PC-9 (cell line): Measurements from ENCODE around the gene AKR1C3. TPM values are rescaled to one million over a fixed set of nuclear protein-coding genes. Genes with fewer than 3 reads are reported as not detected.
A peak's percentile ranks its signal among the peaks of the same experiment; 100 is the strongest.

Experiments used
- BruUV-seq: library from RNA; stranded (reverse); fragments of 400-500 nt; replicated peaks from 2 replicates; lab custom pipeline; 2021; lab: Mats Ljungman, UMichigan
- CTCF ChIA-PET: fragments of 300-600 bp; sonication (Branson Sonifier 250); formaldehyde crosslinking; loops from one replicate; lab custom pipeline; 2022; ENCODE audit warnings: antibody characterized with exemption; lab: Charles Lee
- POLR2A ChIA-PET: fragments of 300-600 bp; sonication (Branson Sonifier 250); formaldehyde crosslinking; loops from one replicate; lab custom pipeline; 2022; ENCODE audit warnings: antibody characterized with exemption; ENCODE audit not compliant: unreplicated experiment; lab: Charles Lee
- DNase-seq, 2 experiments: peaks; one replicate each; pipeline versions ENCODE4 v3.0.0 to v3.0.0-alpha.2; 2015 to 2022; ENCODE audit warnings: mixed read lengths in 1 of 2
- H2AFZ ChIP-seq: fragments of 200-600 bp; sonication (generic); 2 replicates; pipeline ENCODE4 v1.8.1; 2017; ENCODE audit warnings: antibody characterized with exemption
- H3F3A ChIP-seq: fragments of 200-600 bp; sonication (generic); 2 replicates; pipeline ENCODE4 v1.8.1; 2017; ENCODE audit warnings: antibody characterized with exemption, mild to moderate bottlenecking, low read depth; ENCODE audit not compliant: insufficient read depth
- H3K27ac ChIP-seq: fragments of 200-600 bp; sonication (generic); 2 replicates; pipeline ENCODE4 v1.6.1; 2016; ENCODE audit warnings: mixed run types
- H3K27me3 ChIP-seq: fragments of 200-600 bp; sonication (generic); 2 replicates; pipeline ENCODE4 v1.6.1; 2016; ENCODE audit warnings: low read depth, mixed run types; ENCODE audit not compliant: insufficient read depth
- H3K36me3 ChIP-seq: fragments of 200-600 bp; sonication (generic); 2 replicates; pipeline ENCODE4 v1.6.1; 2016; ENCODE audit warnings: low read depth, mixed run types
- H3K4me1 ChIP-seq: fragments of 200-600 bp; sonication (generic); replicated peaks from 2 replicates; pipeline ENCODE4 v1.6.1; 2016; ENCODE audit warnings: mixed run types; ENCODE audit not compliant: insufficient read depth
- H3K4me2 ChIP-seq: fragments of 200-600 bp; sonication (generic); 2 replicates; pipeline ENCODE4 v1.6.1; 2017; ENCODE audit warnings: mixed run types
- H3K4me3 ChIP-seq: fragments of 200-600 bp; sonication (generic); 2 replicates; pipeline ENCODE4 v1.6.1; 2016; ENCODE audit warnings: mixed run types
- H3K79me2 ChIP-seq: fragments of 200-600 bp; sonication (generic); 2 replicates; pipeline ENCODE4 v1.6.1; 2017; ENCODE audit warnings: low read depth, mixed run types
- H3K9me2 ChIP-seq: fragments of 200-600 bp; sonication (generic); 2 replicates; pipeline ENCODE4 v1.8.1; 2017; ENCODE audit warnings: mild to moderate bottlenecking; ENCODE audit not compliant: insufficient read depth
- H3K9me3 ChIP-seq: fragments of 200-600 bp; sonication (generic); 2 replicates; pipeline ENCODE4 v1.8.1; 2016; ENCODE audit warnings: low read depth; ENCODE audit not compliant: insufficient read depth
- H4K20me1 ChIP-seq: fragments of 200-600 bp; sonication (generic); 2 replicates; pipeline ENCODE4 v1.8.1; 2017; ENCODE audit not compliant: insufficient read depth
- CTCF ChIP-seq: fragments of 200-600 bp; sonication (generic); conservative IDR thresholded peaks from 2 replicates; pipeline ENCODE4 v1.6.1; 2017; ENCODE audit warnings: mixed run types, antibody characterized with exemption, mild to moderate bottlenecking, moderate library complexity
- EZH2 ChIP-seq: fragments of 200-600 bp; sonication (generic); IDR thresholded peaks from 2 replicates; pipeline ENCODE4 v1.8.0; 2017; ENCODE audit warnings: antibody characterized with exemption, low read depth
- intact Hi-C: fragments of 100-400 bp; cut with micrococcal nuclease; formaldehyde crosslinking; loops from one replicate; pipeline ENCODE4 v1.10.0; 2022; ENCODE audit not compliant: unreplicated experiment
- total RNA-seq: library from RNA; stranded (reverse); gene quantifications from 2 replicates; pipeline ENCODE4 v1.2.3, GENCODE V29; 2021

The AKR1C3 gene
- total RNA-seq, 1 experiment from 2014 or later = 1,870 TPM

DNA sequence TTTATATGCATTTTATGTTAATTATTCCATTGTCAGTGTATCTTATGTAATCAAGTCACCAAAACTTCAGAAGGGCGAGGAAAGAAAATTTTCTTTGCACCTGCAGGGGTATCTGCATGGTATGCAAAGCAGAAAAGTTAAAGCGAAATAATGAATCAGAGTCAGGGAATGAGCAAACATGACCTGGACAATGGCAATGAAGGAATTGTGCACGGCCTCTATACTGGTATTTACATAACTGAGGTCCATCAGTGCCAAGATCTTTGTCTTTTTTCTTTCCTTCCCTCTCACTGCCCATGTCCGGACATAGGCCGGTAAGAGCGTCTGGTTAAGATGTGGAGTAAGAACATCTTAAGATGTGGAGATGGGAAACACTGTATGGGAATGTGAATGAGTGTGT, 14.4 kb upstream of the AKR1C3 start:
- ChIA-PET POLR2A (interaction anchor here (0.6 kb wide), 1 partner anchor 14 kb away, joined by 3 read pairs; no protein-coding TSS in a partner anchor), CTCF (no interaction called here)
- H3K9me2 ChIP-seq = no peaks in the 10 kb centered on the region
- H4K20me1 ChIP-seq = no peaks in the 10 kb centered on the region
- H3K4me1 ChIP-seq = peaks cover 56% of the 10 kb centered on the region
- no peak overlapping the region for H2AFZ ChIP-seq
- H3K9me3 ChIP-seq = peaks cover 13% of the 10 kb centered on the region; the same call in 1 of the 2 replicates
- DNase-seq = peak; percentile 45 to 87
- TF ChIP-seq CTCF = no peak
- TF ChIP-seq EZH2 = no peak
- peak overlapping the region; percentile 99 for H3K27ac ChIP-seq
- H3K27me3 ChIP-seq = no peaks in the 10 kb centered on the region
- no peak overlapping the region for H3K4me3 ChIP-seq
- peaks cover 33% of the 10 kb centered on the region for H3F3A ChIP-seq
- H3K79me2 ChIP-seq = no peaks in the 10 kb centered on the region
- intact Hi-C loops = loop anchor here (1.0 kb wide), 2 partner anchors 9 to 14 kb away; partner anchors contain the start of gene AKR1C3
- BruUV-seq = no TSS peak
- H3K4me2 ChIP-seq = peak overlapping the region; percentile 71
- H3K36me3 ChIP-seq = no peaks in the 10 kb centered on the region; the same call in 1 of the 2 replicates

- Histone ChIP-seq H3K4me2 (peak overlapping the region; percentile 71), H3F3A (peaks cover 33% of the 10 kb centered on the region), H3K27ac (peak overlapping the region; percentile 99), H3K4me3 (no peak overlapping the region), H2AFZ (no peak overlapping the region), H3K4me1 (peaks cover 56% of the 10 kb centered on the region), H3K79me2 (no peaks in the 10 kb centered on the region), H4K20me1 (no peaks in the 10 kb centered on the region), H3K36me3 (no peaks in the 10 kb centered on the region; the same call in 1 of the 2 replicates), H3K9me2 (no peaks in the 10 kb centered on the region), H3K27me3 (no peaks in the 10 kb centered on the region), H3K9me3 (peaks cover 13% of the 10 kb centered on the region; the same call in 1 of the 2 replicates)
- POLR2A ChIA-PET = no interaction called here
- CTCF ChIA-PET = no interaction called here
- intact Hi-C loops = no loop called here
- BruUV-seq = no TSS peak
- TF ChIP-seq CTCF (no peak), EZH2 (no peak)
- DNase-seq = no peak
These were observed 13.1 kb upstream of the AKR1C3 start for GRCh38 chr10:5081091-5081490.

GRCh38 chr10:5088703-5089261, 5.4 kb upstream of the AKR1C3 start:
- no peak for DNase-seq
- H3K36me3 ChIP-seq = 0 out of 2 replicates have a peak, but pooled peaks cover 11% of the 10 kb centered on the region
- peaks cover 6% of the 10 kb centered on the region; the same call in 1 of the 2 replicates for H3K4me1 ChIP-seq
- no peak overlapping the region for H3K4me2 ChIP-seq
- H3F3A ChIP-seq = peaks cover 4% of the 10 kb centered on the region; the same call in 1 of the 2 replicates
- no peak overlapping the region for H3K4me3 ChIP-seq
- ChIA-PET CTCF (no interaction called here), POLR2A (no interaction called here)
- no peak overlapping the region for H2AFZ ChIP-seq
- H3K9me2 ChIP-seq = no peaks in the 10 kb centered on the region
- BruUV-seq = no TSS peak
- no peaks in the 10 kb centered on the region for H3K27me3 ChIP-seq
- no peak overlapping the region for H3K27ac ChIP-seq
- TF ChIP-seq EZH2 (no peak), CTCF (no peak)
- intact Hi-C loops = no loop called here
- peaks cover 8% of the 10 kb centered on the region; the same call in 1 of the 2 replicates for H3K9me3 ChIP-seq
- H4K20me1 ChIP-seq = no peaks in the 10 kb centered on the region
- H3K79me2 ChIP-seq = peaks cover 4% of the 10 kb centered on the region; the same call in 1 of the 2 replicates
